ENCODE results near the gene ZNF611.

DNA sequence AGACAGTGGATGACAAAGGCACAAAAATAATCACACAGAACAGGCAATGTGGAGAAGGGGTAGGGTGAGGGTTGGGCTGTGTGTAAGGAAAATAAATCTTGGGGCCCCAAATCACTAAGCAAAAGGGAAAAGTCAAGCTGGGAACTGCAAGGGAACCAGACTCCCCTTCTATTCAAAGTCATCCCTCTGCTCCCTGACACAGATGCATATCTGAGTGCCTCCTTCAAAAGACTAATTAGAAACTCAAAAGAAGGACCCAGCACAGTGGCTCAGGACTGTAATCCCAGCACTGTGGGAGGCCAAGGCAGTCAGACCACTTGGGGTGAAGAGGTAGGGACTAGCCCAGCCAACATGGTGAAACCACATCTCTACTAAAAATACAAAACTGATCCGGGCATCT lies 18.3 kb downstream of the ZNF611 start:
- no peak for TF ChIP-seq CTCF (IDR thresholded peaks at IDR 0.05)
- TF ChIP-seq POLR2A (IDR thresholded peaks at IDR 0.05; ENCODE audit: low read length): no peak
- no peak for TF ChIP-seq SREBF2 (IDR thresholded peaks at IDR 0.05)
- TF ChIP-seq RFX5 (IDR thresholded peaks at IDR 0.05): no peak
- TF ChIP-seq HMGXB4 (CRISPR knock-in tag; IDR thresholded peaks at IDR 0.05; ENCODE audit: borderline replicate concordance): no peak
- no peak for TF ChIP-seq PBX3 (IDR thresholded peaks at IDR 0.05)
- TF ChIP-seq, protein P1, sequence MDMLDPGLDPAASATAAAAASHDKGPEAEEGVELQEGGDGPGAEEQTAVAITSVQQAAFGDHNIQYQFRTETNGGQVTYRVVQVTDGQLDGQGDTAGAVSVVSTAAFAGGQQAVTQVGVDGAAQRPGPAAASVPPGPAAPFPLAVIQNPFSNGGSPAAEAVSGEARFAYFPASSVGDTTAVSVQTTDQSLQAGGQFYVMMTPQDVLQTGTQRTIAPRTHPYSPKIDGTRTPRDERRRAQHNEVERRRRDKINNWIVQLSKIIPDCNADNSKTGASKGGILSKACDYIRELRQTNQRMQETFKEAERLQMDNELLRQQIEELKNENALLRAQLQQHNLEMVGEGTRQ (IDR thresholded peaks at IDR 0.05): no peak
- no peak for TF ChIP-seq JUN (IDR thresholded peaks at IDR 0.05)
- TF ChIP-seq ZNF302 (CRISPR knock-in tag; IDR thresholded peaks at IDR 0.05): no peak
- TF ChIP-seq, protein P2, sequence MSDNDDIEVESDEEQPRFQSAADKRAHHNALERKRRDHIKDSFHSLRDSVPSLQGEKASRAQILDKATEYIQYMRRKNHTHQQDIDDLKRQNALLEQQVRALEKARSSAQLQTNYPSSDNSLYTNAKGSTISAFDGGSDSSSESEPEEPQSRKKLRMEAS (IDR thresholded peaks at IDR 0.05): no peak
- TF ChIP-seq RNF2 (IDR thresholded peaks at IDR 0.05; ENCODE audit: borderline replicate concordance, low read depth): no peak
- TF ChIP-seq MAFK (IDR thresholded peaks at IDR 0.05; ENCODE audit: partially characterized antibody): no peak
- TF ChIP-seq PHF8 (IDR thresholded peaks at IDR 0.05; ENCODE audit: borderline replicate concordance, low read depth): no peak
